B cell (primary cell): ENCODE measurements around the gene DIPK1A. TPM values are rescaled to one million over a fixed set of nuclear protein-coding genes. Genes with fewer than 3 reads are reported as not detected.
A peak's percentile ranks its signal among the peaks of the same experiment; 100 is the strongest.

ENCODE experiments used
- ATAC-seq: fragments of 200-7000 bp; cut with Tn5 transposase; one replicate; pipeline ENCODE4 v1.10.0; 2021; ENCODE audit warnings: low read depth, mild to moderate bottlenecking, moderate number of reproducible peaks, moderate library complexity
- CTCF ChIA-PET: fragments of 350-600 bp; sonication (Branson Sonifier 250); formaldehyde crosslinking; loops from one replicate; lab custom pipeline; 2021; ENCODE audit warnings: antibody characterized with exemption, inconsistent platforms; lab: Charles Lee
- POLR2A ChIA-PET: fragments of 350-600 bp; sonication (Branson Sonifier 250); formaldehyde crosslinking; loops from one replicate; lab custom pipeline; 2021; ENCODE audit warnings: antibody characterized with exemption; lab: Charles Lee
- DNase-seq: peaks from one replicate; pipeline ENCODE4 v3.0.0; 2013
- H2AFZ ChIP-seq: 2 replicates; pipeline ENCODE4 v1.6.1; 2012; ENCODE audit warnings: mild to moderate bottlenecking, low read depth, low read length; ENCODE audit not compliant: insufficient read depth, poor library complexity, severe bottlenecking
- H3K27ac ChIP-seq, 2 donors: 1 replicate in 1 of 2; 2 replicates in 1 of 2; pipeline ENCODE4 v1.5.1; 2012 to 2013; ENCODE audit warnings: low read length in 2 of 2, mild to moderate bottlenecking in 2 of 2, moderate library complexity in 1 of 2
- H3K27me3 ChIP-seq, 4 experiments: fragments of 200-600 bp in 1 of 4; sonication (generic) in 1 of 4; replicated peaks in 1 of 4; 1 replicate in 2 of 4; 2 replicates in 2 of 4; pipeline versions ENCODE4 v1.6.1 to v1.7.0; 2013 to 2016; ENCODE audit warnings: low read length in 3 of 4, mild to moderate bottlenecking in 2 of 4, mixed read lengths in 1 of 4, moderate library complexity in 1 of 4; ENCODE audit not compliant: insufficient read depth in 4 of 4, control insufficient read depth in 3 of 4; ENCODE audit errors: control extremely low read depth in 1 of 4
- H3K36me3 ChIP-seq, 2 experiments: replicated peaks in 1 of 2; 1 replicate in 1 of 2; 2 replicates in 1 of 2; pipeline versions ENCODE4 v1.6.1 to v1.7.1; 2013; ENCODE audit warnings: low read length in 1 of 2; ENCODE audit not compliant: insufficient read depth in 2 of 2, control insufficient read depth in 1 of 2; ENCODE audit errors: control extremely low read depth in 1 of 2, extremely low read depth in 1 of 2
- H3K4me1 ChIP-seq, 2 donors: fragments of 200-600 bp in 1 of 2; sonication (generic) in 1 of 2; 1 replicate in 1 of 2; 2 replicates in 1 of 2; pipeline versions ENCODE4 v1.5.1 to v1.6.1; 2013 to 2017; ENCODE audit warnings: low read length in 2 of 2; ENCODE audit not compliant: control insufficient read depth in 2 of 2, insufficient read depth in 2 of 2
- H3K4me2 ChIP-seq: replicated peaks from 2 replicates; pipeline ENCODE3; 2012; ENCODE audit warnings: mild to moderate bottlenecking, low read depth, low read length; ENCODE audit not compliant: poor library complexity, severe bottlenecking
- H3K4me3 ChIP-seq, 5 experiments: fragments of 200-600 bp in 1 of 5; sonication (generic) in 1 of 5; 1 replicate in 3 of 5; 2 replicates in 2 of 5; pipeline versions ENCODE4 v1.5.1 to v1.7.0; 2011 to 2016; ENCODE audit warnings: low read length in 4 of 5, mild to moderate bottlenecking in 4 of 5, low read depth in 2 of 5, control low read depth in 1 of 5, moderate library complexity in 1 of 5; ENCODE audit not compliant: insufficient read depth in 1 of 5; ENCODE audit errors: control extremely low read depth in 1 of 5, extremely low read depth in 1 of 5
- H3K79me2 ChIP-seq: fragments of 200-600 bp; sonication (generic); one replicate; pipeline ENCODE4 v1.6.0; 2016; ENCODE audit warnings: low read length; ENCODE audit not compliant: control insufficient read depth, insufficient read depth
- H3K9ac ChIP-seq: fragments of 200-600 bp; sonication (generic); 2 replicates; pipeline ENCODE4 v1.6.1; 2017; ENCODE audit warnings: mild to moderate bottlenecking, low read length, moderate library complexity
- H3K9me3 ChIP-seq, 3 donors: one replicate each; pipeline versions ENCODE4 v1.6.1 to v1.7.1; 2013; ENCODE audit warnings: low read length in 2 of 3; ENCODE audit not compliant: control insufficient read depth in 2 of 3, insufficient read depth in 1 of 3; ENCODE audit errors: control extremely low read depth in 1 of 3
- H4K20me1 ChIP-seq: 2 replicates; pipeline ENCODE4 v1.6.0; 2012; ENCODE audit warnings: mild to moderate bottlenecking, low read length; ENCODE audit not compliant: insufficient read depth, control insufficient read depth, poor library complexity, severe bottlenecking
- H3K27ac Mint-ChIP-seq: one replicate; pipeline ENCODE4 v1.8.0; 2021; ENCODE audit warnings: mixed read lengths
- H3K27me3 Mint-ChIP-seq: one replicate; pipeline ENCODE4 v1.8.0; 2021; ENCODE audit warnings: mixed read lengths
- H3K4me1 Mint-ChIP-seq: one replicate; pipeline ENCODE4 v1.8.0; 2021; ENCODE audit warnings: mixed read lengths
- H3K4me3 Mint-ChIP-seq: one replicate; pipeline ENCODE4 v1.8.0; 2021; ENCODE audit warnings: mixed read lengths
- H3K9me3 Mint-ChIP-seq: one replicate; pipeline ENCODE4 v1.8.0; 2022; ENCODE audit warnings: mixed read lengths; ENCODE audit not compliant: insufficient read depth
- EZH2 ChIP-seq: IDR thresholded peaks from 2 replicates; pipeline ENCODE4 v1.6.1; 2012; ENCODE audit warnings: borderline replicate concordance, low read depth, mild to moderate bottlenecking, moderate library complexity, low read length; ENCODE audit not compliant: insufficient read depth, poor library complexity, severe bottlenecking
- WGBS: methylation state at CpG from one replicate; pipeline ENCODE4 v1.1.5; 2013; ENCODE audit warnings: missing lambda C conversion rate; ENCODE audit not compliant: insufficient coverage; 5-methylcytosine and 5-hydroxymethylcytosine counted together
- intact Hi-C: fragments of 100-400 bp; cut with micrococcal nuclease; formaldehyde crosslinking; loops from one replicate; pipeline ENCODE4 v1.10.0; 2022
- polyA plus RNA-seq: library from polyadenylated mRNA; depleted of rRNA; stranded (reverse); fragments of >200 nt; gene quantifications from 2 replicates; pipeline ENCODE4 v1.2.3, GENCODE V29; 2012
- total RNA-seq, 2 donors: library from RNA; stranded (reverse); fragments of 120-200 nt in 1 of 2; gene quantifications; 1 replicate in 1 of 2; 2 replicates in 1 of 2; pipeline versions ENCODE4 v1.2.3 to v1.2.4, GENCODE V29; 2013 to 2022
- TF ChIP-seq, protein P1 (sequence below): fragments of 200-600 bp; IDR thresholded peaks from one replicate; pipeline ENCODE4 v1.8.0; 2022; ENCODE audit warnings: antibody characterized with exemption, mild to moderate bottlenecking

The DIPK1A gene
- total and polyA plus RNA-seq, 2 donors (not counting 1 experiment from before 2014, with no cell fraction given) = 10.7 to 22.7 TPM

DNA sequence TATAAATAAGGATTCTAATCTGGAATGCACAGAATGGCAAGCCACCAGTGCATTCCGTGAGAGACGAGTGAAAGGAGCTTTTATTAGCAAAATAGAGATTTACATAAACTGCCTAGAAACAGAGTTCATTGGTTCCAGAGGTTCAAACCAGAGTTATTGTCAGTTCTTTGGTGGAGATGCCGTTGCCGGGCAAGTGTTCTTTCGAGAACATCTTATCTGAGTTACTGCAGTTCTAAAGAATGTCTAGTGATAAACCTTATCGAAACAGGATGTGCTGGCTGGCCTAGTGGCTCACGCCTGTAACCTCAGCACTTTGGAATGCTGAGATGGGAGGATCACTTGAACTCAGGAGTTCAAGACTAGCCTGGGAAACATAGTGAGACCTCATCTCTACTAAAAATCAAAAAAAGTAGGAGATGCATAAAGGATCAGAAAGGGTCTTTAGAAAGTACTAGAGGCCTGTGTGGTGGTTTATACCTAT lies 156.5 kb downstream of the DIPK1A start:
- DNase-seq = peak; percentile 65
- no peak for TF ChIP-seq EZH2
- TF ChIP-seq, protein P1, sequence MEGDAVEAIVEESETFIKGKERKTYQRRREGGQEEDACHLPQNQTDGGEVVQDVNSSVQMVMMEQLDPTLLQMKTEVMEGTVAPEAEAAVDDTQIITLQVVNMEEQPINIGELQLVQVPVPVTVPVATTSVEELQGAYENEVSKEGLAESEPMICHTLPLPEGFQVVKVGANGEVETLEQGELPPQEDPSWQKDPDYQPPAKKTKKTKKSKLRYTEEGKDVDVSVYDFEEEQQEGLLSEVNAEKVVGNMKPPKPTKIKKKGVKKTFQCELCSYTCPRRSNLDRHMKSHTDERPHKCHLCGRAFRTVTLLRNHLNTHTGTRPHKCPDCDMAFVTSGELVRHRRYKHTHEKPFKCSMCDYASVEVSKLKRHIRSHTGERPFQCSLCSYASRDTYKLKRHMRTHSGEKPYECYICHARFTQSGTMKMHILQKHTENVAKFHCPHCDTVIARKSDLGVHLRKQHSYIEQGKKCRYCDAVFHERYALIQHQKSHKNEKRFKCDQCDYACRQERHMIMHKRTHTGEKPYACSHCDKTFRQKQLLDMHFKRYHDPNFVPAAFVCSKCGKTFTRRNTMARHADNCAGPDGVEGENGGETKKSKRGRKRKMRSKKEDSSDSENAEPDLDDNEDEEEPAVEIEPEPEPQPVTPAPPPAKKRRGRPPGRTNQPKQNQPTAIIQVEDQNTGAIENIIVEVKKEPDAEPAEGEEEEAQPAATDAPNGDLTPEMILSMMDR = no peak
- Histone ChIP-seq H3K4me3 (no peak overlapping the region), H3K4me2 (peak overlapping the region; percentile 36), H3K9me3 (peaks cover 0 to 3% (median 0%) of the 10 kb centered on the region in 3 donors), H3K36me3 (no peaks in the 10 kb centered on the region), H3K27me3 (no peaks in the 10 kb centered on the region), H3K9ac (no peak overlapping the region), H3K79me2 (no peaks in the 10 kb centered on the region), H3K4me1 (peaks cover 7 to 9% of the 10 kb centered on the region in 2 donors), H4K20me1 (no peaks in the 10 kb centered on the region), H2AFZ (peak overlapping the region; percentile 52), H3K27ac (peak overlapping the region; percentile 42 to 57)
- 26% methylated on average over 4 of the region's 7 CpGs for WGBS
- Mint-ChIP-seq H3K27me3 (no peaks in the 10 kb centered on the region), H3K4me3 (peak overlapping the region; percentile 48), H3K27ac (peak overlapping the region; percentile 84), H3K4me1 (peaks cover 15% of the 10 kb centered on the region), H3K9me3 (no peaks in the 10 kb centered on the region)
- ATAC-seq = peak; percentile 87
- ChIA-PET CTCF (interaction anchor here (1.0 to 1.8 kb wide), 2 partner anchors 20 to 56 kb away, joined by 3 to 5 read pairs; partner anchors contain the start of gene EVI5), POLR2A (no interaction called here)
- intact Hi-C loops = loop anchor here (2.0 kb wide), 1 partner anchor 20 kb away; the partner anchor contains the start of gene EVI5

DNA sequence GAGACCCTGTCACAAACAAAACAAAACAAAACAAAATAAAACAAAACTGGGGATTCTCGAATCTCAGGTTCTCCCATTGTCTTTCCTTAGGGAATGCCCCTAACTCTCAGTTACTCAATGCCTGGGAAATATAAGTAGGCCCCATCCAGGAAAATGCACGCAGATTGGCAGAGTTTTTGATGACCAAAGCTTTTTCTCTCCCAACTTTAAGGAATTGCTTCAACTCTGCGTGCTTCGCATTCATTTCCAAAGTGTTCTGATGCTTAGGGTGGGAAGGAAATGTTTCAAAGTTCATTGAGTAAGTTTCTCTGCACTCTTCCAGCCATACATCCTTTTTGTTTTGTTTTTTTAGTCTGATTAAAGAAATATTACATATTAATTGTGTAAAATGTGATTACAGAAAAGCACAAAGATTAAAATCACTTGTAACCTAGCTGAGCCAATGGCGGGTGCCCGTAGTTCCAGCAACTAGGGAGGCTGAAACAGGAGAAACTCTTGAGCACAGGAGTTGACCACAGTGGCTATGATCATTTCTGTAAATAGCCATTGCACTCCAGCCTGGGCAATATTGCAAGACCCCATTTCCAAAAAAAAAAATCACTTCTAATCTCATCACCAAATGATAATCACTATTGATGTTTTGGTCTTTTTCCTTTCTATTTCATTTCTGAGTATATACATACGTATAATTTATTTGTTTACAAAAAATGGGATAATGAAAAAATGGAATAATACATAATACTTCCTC lies 157.9 kb downstream of the DIPK1A start:
- no peak overlapping the region for H2AFZ ChIP-seq
- H3K4me2 ChIP-seq = no peak overlapping the region
- Mint-ChIP-seq H3K4me1 (peaks cover 15% of the 10 kb centered on the region), H3K27me3 (no peaks in the 10 kb centered on the region), H3K4me3 (no peak overlapping the region), H3K27ac (no peak overlapping the region), H3K9me3 (no peaks in the 10 kb centered on the region)
- no peak overlapping the region for H3K9ac ChIP-seq
- no peaks in the 10 kb centered on the region for H3K36me3 ChIP-seq
- ChIA-PET CTCF (interaction anchor here (1.8 kb wide), 1 partner anchor 18 kb away, joined by 5 read pairs; the partner anchor contains the start of gene EVI5), POLR2A (no interaction called here)
- ATAC-seq (no peak), DNase-seq (no peak)
- TF ChIP-seq, protein P1 = no peak
- no peak for TF ChIP-seq EZH2
- H3K9me3 ChIP-seq = peaks cover 0 to 3% (median 0%) of the 10 kb centered on the region in 3 donors
- no peaks in the 10 kb centered on the region for H3K79me2 ChIP-seq
- 100% methylated on average over 2 of the region's 7 CpGs for WGBS
- intact Hi-C loops = no loop called here
- H3K27ac ChIP-seq = no peak overlapping the region
- H3K27me3 ChIP-seq = no peaks in the 10 kb centered on the region
- H3K4me1 ChIP-seq = peaks cover 7 to 9% of the 10 kb centered on the region in 2 donors
- no peak overlapping the region for H3K4me3 ChIP-seq
- H4K20me1 ChIP-seq = no peaks in the 10 kb centered on the region
